ENCODE measurements around the gene METTL25B. TPM values are rescaled to one million over a fixed set of nuclear protein-coding genes. Genes with fewer than 3 reads are reported as not detected.

Gene METTL25B
- total and polyA plus RNA-seq, 2 of the 13 experiments (the other 11 are each of a cell fraction or from before 2014, with no cell fraction given), result 11.9 to 24.0 TPM

DNA sequence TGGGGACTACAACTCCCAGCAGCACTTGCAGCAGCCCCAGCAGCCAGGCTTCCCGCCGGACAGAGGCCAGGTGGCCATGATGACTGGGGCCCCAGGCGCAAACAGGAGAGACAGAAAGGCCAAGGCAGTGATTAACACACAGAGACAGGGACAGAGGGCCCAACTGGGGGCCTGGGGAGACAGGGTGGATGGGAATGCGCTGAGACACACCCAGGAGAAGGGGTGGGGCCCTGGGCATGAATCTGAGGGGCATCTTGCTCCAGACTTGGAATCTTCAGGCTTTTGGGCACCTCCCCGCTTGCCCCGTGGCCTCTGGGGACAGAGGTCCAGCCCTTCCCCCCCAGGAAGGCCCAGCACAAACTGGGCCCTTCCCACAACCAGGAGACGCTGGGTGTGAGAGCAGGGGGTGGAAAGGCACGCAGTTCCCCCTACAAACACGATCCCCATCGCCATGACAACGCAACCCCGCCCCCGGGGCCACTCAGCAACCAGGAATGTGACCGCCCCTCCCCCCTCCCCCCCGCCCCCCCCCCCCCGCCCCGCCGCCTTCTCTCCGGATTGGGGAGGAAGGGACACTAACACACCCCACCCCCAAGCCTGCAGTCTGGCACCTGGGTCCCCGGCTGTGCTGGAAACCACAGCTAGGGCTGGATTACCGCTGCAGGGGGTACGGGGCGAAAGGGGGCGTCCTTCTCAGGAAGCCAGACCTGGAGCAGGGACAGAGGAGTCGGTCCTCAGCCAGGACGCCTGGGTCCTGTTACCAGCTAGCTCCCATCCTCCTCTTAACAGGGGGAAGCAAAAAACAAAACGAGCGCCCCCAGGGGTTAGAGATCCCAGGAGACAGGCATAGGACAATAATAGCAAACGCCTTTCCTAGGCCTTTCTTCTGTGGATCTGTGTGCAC is 18.7 kb downstream of the METTL25B start (continued):
- TF ChIP-seq, protein P1, sequence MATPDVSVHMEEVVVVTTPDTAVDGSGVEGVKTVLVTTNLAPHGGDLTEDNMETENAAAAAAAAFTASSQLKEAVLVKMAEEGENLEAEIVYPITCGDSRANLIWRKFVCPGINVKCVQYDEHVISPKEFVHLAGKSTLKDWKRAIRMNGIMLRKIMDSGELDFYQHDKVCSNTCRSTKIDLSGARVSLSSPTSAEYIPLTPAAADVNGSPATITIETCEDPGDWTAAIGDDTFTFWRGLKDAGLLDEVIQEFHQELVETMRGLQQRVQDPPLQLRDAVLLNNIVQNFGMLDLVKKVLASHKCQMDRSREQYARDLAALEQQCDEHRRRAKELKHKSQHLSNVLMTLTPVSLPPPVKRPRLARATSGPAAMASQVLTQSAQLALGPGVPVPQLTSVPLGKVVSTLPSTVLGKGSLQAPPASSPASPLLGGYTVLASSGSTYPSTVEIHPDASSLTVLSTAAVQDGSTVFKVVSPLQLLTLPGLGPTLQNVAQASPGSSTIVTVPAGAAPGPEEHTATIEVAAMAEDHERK (CRISPR knock-in tag; IDR thresholded peaks at IDR 0.05; ENCODE audit: low read depth), result no peak
- TF ChIP-seq ZNF10 (CRISPR knock-in tag; IDR thresholded peaks at IDR 0.05; ENCODE audit: borderline replicate concordance, low read depth), result no peak
- no peak for TF ChIP-seq HOXA7 (CRISPR knock-in tag; IDR thresholded peaks at IDR 0.05)
- TF ChIP-seq ZMYM4 (CRISPR knock-in tag; IDR thresholded peaks at IDR 0.05), result 0 out of 2 replicates have a peak, but pooled peaks have one; percentile 35
- no peak for TF ChIP-seq ZNF451 (CRISPR knock-in tag; IDR thresholded peaks at IDR 0.05)
- no peak for TF ChIP-seq ZFP36L1 (CRISPR knock-in tag; IDR thresholded peaks at IDR 0.05)
- TF ChIP-seq HES4 (CRISPR knock-in tag; IDR thresholded peaks at IDR 0.05; ENCODE audit: borderline replicate concordance), result no peak
- TF ChIP-seq, protein P2, sequence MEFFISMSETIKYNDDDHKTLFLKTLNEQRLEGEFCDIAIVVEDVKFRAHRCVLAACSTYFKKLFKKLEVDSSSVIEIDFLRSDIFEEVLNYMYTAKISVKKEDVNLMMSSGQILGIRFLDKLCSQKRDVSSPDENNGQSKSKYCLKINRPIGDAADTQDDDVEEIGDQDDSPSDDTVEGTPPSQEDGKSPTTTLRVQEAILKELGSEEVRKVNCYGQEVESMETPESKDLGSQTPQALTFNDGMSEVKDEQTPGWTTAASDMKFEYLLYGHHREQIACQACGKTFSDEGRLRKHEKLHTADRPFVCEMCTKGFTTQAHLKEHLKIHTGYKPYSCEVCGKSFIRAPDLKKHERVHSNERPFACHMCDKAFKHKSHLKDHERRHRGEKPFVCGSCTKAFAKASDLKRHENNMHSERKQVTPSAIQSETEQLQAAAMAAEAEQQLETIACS (CRISPR knock-in tag; IDR thresholded peaks at IDR 0.05), result no peak
- TF ChIP-seq, protein P3, sequence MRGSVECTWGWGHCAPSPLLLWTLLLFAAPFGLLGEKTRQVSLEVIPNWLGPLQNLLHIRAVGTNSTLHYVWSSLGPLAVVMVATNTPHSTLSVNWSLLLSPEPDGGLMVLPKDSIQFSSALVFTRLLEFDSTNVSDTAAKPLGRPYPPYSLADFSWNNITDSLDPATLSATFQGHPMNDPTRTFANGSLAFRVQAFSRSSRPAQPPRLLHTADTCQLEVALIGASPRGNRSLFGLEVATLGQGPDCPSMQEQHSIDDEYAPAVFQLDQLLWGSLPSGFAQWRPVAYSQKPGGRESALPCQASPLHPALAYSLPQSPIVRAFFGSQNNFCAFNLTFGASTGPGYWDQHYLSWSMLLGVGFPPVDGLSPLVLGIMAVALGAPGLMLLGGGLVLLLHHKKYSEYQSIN (CRISPR knock-in tag; IDR thresholded peaks at IDR 0.05; ENCODE audit: borderline replicate concordance), result no peak
- TF ChIP-seq HDAC6 (IDR thresholded peaks at IDR 0.05; ENCODE audit: low read depth, low read length), result no peak
- TF ChIP-seq ZNF598 (CRISPR knock-in tag; IDR thresholded peaks at IDR 0.05; ENCODE audit: borderline replicate concordance), result no peak
- TF ChIP-seq ZBTB3 (CRISPR knock-in tag; IDR thresholded peaks at IDR 0.05; ENCODE audit: borderline replicate concordance, low read depth), result no peak
- TF ChIP-seq BRCA1 (CRISPR knock-in tag; IDR thresholded peaks at IDR 0.05), result no peak
- peak; percentile 81 for TF ChIP-seq E2F1 (CRISPR knock-in tag; IDR thresholded peaks at IDR 0.05)
- TF ChIP-seq ZNF430 (CRISPR knock-in tag; IDR thresholded peaks at IDR 0.05), result no peak
- TF ChIP-seq ZNF367 (CRISPR knock-in tag; IDR thresholded peaks at IDR 0.05; ENCODE audit: borderline replicate concordance), result no peak
- TF ChIP-seq ZNF563 (CRISPR knock-in tag; IDR thresholded peaks at IDR 0.05), result no peak; the same call in 1 of the 2 replicates
- no peak for TF ChIP-seq ZBTB1 (CRISPR knock-in tag; IDR thresholded peaks at IDR 0.05; ENCODE audit: borderline replicate concordance)
- no peak for TF ChIP-seq HNF1B (CRISPR knock-in tag; IDR thresholded peaks at IDR 0.05)
- TF ChIP-seq KAT8 (CRISPR knock-in tag; IDR thresholded peaks at IDR 0.05), result no peak; the same call in 1 of the 2 replicates
- no peak for TF ChIP-seq MAFG (CRISPR knock-in tag; IDR thresholded peaks at IDR 0.05)
- no peak for TF ChIP-seq CBX2 (IDR thresholded peaks at IDR 0.05; ENCODE audit: low read depth, low read length)
- no peak for TF ChIP-seq CBX2 (CRISPR knock-in tag; IDR thresholded peaks at IDR 0.05; ENCODE audit: low read depth)

Measured in HepG2 (cell line).